GM21825 (cell line): Measurements from ENCODE around the gene FER1L5.

ENCODE experiments used
- ATAC-seq: cut with Tn5 transposase; IDR thresholded peaks from one replicate; pipeline ENCODE4 v1.9.1; 2021; ENCODE audit warnings: mild to moderate bottlenecking, moderate library complexity; ENCODE audit not compliant: unreplicated experiment

FER1L5 gene

DNA sequence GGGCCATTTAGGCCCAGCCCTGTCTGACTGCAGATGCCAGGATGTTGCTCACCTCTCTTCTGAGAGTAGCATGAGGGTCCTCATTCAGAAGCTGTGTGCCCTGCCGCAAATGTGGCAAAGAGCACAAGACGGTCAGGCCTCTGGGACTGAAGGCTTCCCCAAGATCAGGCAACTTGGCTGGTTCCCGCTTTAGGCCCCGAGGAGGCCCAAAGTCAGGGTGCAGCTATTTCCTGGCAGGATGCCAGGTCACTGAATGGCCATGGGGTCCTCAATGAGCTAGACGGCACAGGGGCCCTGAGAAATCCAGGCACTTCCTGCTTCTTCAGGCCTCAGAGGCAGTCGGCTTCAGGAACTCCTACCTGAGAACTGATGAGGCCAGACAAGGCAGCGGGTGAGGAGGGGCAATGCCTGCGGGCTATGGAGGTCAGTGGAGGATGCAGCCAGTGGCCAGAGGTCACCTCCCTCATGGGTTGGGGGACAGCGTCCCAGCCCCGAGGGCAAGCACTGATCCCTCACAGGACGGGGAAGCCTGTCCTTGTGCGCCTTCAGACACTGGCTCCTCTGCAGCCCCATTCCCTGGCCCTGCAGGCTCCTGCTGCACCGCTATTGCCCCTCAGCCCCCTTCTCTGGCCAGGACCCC is 52.4 kb downstream of the FER1L5 start:
- no peak for ATAC-seq

DNA sequence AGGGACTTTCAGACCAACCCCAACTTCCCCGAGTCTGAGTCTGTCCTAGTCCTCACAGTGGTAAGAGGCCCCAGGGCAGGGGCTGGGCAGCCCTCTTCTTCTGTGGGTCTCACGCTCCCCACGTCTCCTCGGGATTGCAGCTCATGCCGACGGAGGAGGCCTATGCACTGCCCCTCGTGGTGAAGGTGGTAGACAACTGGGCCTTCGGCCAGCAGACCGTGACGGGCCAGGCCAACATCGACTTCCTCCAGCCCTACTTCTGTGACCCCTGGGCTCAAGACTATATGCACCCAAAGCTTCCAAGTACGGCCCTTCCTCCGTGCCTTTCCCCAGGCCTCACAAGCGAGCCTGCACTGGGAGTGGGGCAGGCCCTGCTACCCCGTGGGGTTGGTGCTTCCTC is 53.0 kb downstream of the FER1L5 start:
- no peak for ATAC-seq

DNA sequence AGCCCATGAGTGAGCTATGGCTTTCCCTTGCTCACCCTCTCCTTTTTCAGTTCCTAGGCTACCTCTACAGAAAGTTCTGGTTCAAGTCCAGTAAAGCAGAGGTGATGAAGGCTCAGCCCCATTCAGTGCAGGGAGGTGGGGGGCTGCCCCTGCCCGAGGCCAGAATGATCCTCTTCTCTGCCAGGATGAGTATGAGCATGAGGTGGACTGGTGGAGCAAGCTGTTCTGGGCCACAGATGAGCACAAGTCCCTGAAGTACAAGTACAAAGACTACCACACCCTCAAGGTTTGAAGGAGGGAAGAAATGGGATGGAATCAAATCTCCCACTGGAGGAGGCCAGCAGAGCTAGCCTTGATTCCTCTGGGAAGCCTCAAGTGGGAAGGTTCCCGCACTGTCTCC is 54.9 kb downstream of the FER1L5 start:
- ATAC-seq: no peak

DNA sequence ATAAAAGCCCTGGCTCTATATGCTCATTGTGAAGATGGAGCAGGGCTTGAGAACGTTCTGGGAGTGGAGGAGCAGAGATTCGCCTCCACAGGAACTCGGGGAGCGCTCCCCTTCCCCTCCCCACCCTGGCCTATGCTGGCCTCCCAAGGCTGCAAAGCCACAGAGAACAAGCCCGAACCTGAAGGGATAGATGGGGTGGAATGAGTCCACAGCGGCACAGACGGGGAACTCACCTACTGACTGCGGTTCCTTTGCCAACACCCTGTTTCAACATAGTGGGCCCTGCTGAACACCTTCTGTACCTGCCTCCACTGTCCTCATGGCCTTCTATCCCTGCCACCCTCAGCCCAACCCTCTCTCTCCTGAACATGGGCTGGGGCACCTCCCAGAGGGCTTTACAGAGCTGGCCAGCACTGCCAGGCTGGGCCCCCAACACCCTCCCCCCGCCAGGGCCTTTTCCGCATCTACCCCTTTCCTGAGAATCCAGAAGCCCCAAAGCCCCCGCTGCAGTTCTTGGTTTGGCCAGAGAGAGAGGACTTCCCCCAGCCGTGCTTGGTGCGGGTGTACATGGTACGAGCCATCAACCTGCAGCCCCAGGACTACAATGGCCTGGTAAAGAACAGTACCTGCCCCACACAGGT is 55.8 kb downstream of the FER1L5 start:
- no peak for ATAC-seq

DNA sequence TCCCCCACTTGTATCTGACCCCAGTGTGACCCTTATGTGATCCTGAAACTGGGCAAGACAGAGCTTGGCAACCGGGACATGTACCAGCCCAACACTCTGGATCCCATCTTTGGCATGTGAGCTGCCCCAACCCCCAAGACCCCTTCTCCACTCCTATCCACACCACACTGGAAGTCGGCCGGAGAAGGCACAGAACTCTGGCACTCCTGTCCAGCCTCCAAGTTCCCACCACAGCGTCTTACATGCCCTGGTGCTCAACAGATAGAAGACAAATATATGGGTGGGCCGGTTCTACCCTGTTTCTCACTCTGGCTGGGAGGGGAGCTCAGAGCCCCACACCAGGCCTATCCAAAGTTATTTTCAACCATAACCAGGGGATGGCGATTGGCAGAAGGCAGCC is 56.5 kb downstream of the FER1L5 start:
- no peak for ATAC-seq

DNA sequence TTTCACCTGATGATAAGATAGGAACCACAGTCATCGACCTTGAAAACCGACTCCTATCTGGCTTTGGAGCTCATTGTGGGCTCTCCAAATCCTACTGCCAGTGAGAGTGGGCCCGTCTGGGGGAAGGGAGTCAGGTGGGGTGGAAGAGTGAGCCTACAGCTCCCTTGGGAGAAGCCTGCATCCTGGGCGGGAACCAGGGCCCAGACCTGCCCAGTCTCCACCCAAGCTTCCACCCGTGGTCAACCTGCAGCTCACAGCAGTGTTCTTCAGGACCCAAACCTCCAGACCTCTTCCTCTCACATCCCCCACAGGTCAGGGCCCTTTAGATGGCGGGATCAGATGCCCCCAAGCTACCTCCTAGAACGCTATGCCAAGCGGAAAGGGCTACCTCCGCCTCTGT is 57.1 kb downstream of the FER1L5 start:
- no peak for ATAC-seq

DNA sequence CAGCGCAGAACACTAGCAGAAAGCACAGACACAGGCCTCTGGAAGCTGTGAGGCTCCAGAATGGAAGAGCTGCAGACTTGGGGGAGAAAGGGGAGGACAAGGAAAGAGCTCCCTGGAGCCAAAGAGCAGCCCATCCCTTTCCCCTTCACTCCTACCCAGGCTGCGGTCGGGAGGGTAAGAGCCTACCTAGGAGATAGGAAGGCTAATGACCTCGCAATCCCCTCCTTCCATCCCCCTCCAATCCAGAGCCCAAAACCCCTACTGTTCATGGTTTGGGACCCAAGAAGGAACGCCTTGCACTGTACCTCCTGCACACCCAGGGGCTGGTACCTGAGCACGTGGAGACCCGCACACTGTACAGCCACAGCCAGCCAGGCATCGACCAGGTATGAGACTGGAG is 57.5 kb downstream of the FER1L5 start:
- ATAC-seq: no peak

DNA sequence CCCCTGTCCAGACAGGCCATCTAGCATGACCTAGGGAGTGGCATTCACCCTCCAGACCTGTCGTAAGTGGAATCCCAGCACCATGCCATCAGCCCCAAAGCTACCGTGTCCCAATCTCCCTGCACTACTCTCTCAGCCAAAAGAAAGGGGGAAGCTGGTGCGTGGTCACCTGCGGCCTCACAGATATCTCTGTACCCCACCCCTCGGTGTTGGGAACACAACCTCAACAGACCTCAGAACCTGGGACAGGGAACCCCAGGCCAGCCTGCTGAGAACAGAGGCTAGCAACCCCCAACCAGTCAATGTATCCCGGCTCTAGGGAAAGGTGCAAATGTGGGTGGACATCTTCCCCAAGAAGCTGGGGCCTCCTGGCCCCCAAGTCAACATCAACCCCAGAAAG is 59.1 kb downstream of the FER1L5 start:
- ATAC-seq: no peak

DNA sequence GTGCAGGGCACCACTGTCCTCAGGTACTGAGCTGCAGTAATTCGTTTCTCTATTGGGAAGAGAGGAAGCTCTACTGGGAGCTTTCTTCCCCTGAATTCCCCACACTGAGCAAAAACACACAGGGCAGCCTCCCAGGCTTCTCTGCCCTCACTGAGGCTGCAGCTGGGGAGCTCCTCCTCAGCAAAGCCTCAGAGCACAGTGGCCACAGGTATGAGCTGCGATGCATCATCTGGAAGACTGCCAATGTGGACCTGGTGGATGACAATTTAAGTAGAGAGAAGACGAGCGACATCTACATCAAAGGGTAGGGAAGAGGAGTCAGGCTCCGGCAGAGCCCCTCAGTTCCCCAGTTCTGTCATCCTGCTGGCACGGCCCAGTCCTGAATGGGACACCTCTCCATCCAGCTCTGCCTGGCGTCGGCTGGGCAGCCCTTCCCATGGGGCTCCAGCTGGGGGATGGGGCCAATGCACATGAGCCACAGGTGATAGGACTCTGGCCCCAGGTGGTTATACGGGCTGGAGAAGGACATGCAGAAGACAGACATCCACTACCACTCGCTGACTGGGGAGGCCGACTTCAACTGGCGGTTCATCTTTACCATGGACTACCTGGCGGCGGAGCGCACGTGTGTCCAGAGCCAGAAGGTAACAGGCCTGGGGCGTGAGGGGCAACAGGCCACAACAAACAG is 59.7 kb downstream of the FER1L5 start:
- no peak for ATAC-seq

DNA sequence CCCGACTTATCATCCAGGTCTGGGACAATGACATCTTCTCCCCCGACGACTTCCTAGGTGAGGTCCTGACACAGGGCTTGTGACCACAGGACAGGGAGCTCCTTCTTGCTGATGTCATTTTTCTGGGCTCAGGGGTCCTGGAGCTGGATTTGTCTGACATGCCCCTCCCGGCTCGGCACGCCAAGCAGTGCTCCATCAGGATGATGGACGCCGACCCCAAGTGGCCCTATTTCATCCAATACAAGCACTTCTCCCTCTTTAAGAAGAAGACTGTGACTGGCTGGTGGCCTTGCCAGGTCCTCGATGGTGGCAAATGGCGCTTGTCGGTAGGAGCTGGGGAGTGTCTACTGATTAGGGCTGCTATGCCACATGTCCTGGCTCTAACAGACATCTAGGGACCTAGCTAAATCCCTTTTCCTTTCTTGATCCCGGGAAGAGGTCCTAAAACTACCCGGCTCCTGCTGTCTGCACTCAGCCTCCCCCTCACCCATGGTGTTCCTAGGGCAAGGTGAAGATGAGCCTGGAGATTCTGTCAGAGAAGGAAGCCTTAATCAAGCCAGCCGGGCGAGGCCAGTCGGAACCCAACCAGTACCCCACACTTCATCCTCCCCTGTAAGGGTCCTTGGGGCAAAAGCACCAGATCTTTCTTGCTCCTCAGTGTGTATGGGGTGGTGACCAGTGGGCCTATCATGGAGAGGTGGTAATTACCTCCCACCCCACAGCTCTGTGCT is 60.6 kb downstream of the FER1L5 start:
- ATAC-seq: no peak

DNA sequence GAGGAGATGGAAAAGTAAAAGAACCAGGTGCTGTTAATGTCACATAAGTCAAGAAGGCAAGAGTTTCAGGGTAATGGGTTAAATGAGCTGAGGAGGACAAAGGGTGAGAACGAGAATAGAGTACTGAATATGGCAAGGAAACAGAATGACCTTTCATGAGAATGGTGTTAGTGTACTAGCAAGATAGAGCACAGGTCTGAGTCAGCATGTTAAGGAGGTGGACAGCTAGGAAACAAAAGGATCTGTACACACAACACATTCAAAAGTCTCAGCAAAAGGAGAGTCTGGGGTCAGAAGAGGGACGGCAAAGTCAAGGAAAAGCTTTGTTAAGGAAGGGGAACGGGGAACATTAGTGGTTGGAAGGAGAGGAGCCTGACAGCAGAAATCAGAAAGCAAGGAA is 68.4 kb downstream of the FER1L5 start:
- no peak for ATAC-seq

DNA sequence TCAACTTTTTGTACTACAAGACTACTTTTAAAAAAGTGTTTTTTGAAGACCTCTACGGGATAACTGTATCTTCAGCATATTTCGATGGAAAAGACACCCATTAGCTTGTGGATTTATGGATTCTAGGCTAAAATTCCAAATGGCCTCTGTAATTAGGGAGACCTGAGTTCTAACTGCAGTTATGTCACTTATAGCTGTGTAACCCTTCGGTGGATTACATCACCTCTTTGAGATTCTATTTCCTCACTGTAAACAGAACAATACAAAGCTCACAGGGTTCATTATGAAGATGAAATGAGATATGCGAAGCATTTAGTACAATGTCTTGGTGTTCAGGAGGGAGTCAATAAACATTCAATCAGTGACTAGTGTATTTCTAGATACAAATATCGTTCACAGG is 73.1 kb downstream of the FER1L5 start:
- no peak for ATAC-seq

DNA sequence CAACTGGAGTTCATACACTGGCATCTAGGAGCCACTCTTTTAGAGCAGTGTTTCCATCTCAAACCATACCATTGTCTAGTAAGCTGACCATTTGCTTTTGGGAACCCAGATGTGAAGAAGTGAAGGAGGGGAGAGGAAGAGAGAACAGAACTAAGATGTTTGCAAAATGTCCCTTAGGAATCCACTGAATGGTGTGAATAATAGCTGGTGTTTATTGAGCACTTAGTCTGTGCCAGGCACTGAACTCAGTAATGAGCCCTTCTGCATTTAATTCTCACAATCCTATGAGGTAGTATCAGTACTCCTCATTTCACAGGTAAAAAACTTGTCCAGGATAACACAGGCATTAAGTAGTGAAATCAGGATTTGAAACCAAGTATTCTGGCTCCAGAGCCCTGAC is 73.8 kb downstream of the FER1L5 start:
- no peak for ATAC-seq

DNA sequence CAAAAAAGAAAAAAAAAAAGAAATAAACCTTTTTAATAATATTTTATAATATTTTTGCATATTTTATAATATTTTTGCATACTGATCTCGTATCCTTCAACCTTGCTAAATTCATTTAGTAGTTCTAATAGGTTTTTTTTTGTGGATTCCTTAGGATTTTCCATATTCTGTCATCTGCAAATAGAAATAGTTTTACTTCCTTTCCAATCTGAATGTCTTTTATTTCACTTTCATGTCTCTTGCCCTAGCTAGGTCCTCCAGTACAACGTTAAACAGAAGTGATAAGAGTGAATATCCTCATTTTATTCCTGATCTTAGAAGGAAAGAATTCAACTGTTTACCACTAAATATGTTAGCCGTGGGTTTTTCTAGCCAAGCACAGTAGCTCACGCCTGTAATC is 83.6 kb downstream of the FER1L5 start:
- ATAC-seq: no peak

DNA sequence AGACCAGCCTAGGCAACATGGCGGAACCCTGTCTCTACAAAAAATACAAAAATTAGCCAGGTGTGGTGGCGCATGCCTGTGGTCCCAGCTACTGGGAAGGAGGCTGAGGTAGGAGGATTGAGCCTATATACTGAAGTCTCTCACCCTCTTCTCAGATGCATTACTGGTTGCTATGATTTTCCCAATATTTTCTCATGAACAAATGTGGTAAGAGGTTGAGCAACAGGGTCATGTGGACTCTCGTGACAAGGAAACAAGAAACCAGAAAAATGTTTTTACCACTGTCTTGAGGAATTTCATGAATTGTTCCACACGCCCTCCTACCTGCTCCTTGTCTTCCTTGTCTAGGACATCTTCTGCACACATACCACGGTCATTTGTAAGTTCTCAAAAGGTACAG is 84.9 kb downstream of the FER1L5 start:
- ATAC-seq: no peak

DNA sequence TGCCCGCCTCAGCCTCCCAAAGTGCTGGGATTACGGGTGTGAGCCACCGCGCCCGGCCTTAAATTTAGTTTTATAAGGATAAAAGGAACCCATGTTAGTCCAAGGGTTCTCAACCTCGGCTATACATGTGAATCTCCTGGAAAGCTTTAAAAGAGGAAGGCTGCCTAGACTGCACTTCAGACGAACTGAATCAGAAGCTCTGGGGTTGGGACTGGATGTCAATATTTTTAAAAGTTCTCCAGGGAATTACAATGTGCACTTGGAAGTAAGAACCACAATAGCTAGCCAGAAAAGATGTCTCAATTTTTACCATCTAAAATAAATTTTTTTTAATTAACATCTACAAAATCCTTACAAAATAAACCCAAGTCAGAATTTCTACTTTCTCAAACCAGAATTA is 87.2 kb downstream of the FER1L5 start:
- ATAC-seq: no peak

DNA sequence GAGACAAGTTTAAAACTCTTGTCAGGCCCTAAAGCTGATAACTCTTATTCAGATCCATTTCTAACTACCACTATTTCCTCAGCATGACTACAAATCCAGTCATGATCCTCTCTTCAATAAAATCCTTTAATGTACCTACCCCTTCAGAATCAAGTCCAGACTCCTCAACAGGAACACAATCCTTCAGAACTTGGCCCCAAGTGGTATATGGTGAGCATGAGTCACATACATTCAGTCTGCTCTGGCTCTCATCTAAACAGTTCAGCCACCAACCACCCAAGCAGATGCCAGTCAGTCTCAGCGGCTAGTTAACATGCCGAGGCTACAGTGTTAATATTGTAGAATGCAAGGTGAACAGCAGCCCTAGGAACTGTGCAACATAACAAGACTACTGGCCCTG is 87.6 kb downstream of the FER1L5 start:
- no peak for ATAC-seq

DNA sequence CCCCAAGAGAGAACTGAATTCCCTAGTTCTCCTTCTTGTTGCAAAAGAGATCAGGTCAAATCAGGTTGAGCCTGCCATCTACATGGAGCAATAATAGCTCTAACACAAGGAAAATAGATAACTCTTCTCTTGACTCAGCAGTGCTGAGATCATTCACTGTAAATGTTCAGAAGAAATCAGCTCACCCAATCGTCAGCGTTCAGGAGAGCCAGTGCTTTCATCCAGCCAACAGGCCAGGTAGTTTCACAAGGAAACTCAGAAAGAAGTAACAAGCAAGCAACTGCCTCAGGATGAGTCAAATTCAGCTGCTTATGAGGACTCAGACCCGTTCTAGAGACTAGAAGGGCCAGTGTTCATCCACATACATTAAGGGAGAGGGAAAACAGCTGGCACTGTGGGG is 91.4 kb downstream of the FER1L5 start:
- ATAC-seq: no peak

DNA sequence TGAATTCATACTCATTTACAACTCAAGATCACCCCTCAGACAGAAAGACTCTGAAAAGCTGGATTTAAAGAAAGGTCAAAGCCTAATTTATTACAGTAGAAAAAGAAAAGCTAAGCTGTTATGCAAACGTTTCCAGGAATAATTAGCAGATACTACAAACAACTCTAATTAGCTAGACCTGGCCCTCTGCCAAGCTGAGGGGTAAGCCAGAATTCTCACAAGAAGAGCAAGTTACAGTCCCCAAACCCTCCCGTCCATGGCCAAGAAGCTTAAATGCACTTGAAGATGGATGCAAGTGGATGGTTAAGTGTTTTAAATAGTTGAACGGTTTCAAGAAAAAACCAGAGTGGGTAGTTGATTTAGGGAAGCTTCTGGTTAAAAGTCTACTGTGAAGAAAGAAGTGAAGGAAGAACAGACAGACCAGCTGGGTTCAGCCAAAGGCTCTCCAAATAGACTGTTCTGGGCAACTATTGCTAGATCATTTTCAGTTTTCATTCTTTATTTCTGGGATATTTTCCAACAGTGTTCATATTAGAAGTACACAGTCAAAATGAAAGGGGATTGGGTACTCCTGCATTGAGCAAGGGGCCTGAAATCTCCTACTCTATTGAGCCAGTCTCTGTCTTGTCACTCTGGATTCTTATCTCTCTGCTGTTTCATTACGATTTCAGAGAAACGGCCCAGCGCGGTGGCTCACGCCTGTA is 92.5 kb downstream of the FER1L5 start:
- ATAC-seq: no peak

DNA sequence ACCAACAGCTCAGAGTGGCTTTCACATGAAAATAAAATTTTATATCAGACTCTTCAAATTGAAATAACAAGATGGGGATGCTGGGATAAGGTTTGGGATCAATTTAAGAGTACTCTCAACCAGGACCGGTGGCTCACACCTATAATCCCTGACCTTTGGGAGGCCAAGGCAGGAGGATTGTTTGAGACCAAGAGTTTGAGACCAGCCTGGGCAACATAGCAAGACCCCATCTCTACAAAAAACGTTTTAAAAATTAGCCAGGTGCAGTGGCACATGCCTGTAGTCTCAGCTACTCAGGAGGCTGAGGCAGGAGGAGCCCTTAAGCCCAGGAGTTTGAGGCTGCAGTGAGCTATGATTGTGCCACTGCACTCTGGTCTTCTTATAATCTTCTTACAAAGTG is 94.7 kb downstream of the FER1L5 start:
- ATAC-seq: no peak

DNA sequence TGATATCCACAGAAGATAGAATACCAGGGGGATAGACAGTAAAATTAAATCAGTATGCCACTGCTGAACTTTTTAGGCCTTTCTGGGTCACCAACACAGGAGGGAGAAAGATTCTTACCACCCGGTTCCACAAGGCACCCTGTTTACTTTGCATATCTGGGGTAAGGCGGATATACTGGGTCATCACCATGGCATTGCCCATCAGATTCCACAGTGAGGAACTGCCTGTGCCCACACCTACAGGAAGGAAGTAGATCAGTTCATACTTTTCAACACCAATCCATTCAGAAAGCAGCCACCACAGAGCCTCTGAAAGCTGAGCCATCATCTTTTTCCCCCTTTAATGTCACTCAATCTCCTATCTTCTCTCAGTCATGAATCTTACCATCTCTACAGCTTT is 95.3 kb downstream of the FER1L5 start:
- ATAC-seq: no peak
